Progenitor cell of endocrine pancreas (in vitro differentiated cells): Measurements from ENCODE around the gene USH1C. TPM values are rescaled to one million over a fixed set of nuclear protein-coding genes. Genes with fewer than 3 reads are reported as not detected.
A peak's percentile ranks its signal among the peaks of the same experiment; 100 is the strongest.

Experiments used
- DNase-seq: peaks from one replicate; pipeline ENCODE4 v3.0.0; 2021; ENCODE audit warnings: low spot score; ENCODE audit not compliant: unreplicated experiment
- H3K27ac Mint-ChIP-seq: 2 replicates; pipeline ENCODE4 v1.8.0; 2021; ENCODE audit warnings: mild to moderate bottlenecking, moderate library complexity, mixed read lengths
- H3K27me3 Mint-ChIP-seq: 2 replicates; pipeline ENCODE4 v1.8.0; 2021; ENCODE audit warnings: mixed read lengths
- H3K36me3 Mint-ChIP-seq: 2 replicates; pipeline ENCODE4 v1.8.0; 2022; ENCODE audit warnings: mixed read lengths; ENCODE audit not compliant: insufficient read depth
- H3K4me1 Mint-ChIP-seq: 2 replicates; pipeline ENCODE4 v1.8.0; 2021; ENCODE audit warnings: low read depth, mixed read lengths
- H3K4me3 Mint-ChIP-seq: 2 replicates; pipeline ENCODE4 v1.8.0; 2021; ENCODE audit warnings: low read depth, mild to moderate bottlenecking, moderate library complexity, mixed read lengths
- H3K9me3 Mint-ChIP-seq: 2 replicates; pipeline ENCODE4 v1.8.0; 2021; ENCODE audit warnings: low read depth, mixed read lengths
- total RNA-seq: library from RNA; stranded (reverse); gene quantifications from 2 replicates; pipeline ENCODE4 v1.2.1, GENCODE V29; 2021
- TF ChIP-seq, protein P1 (sequence below): fragments of 200-600 bp; sonication (generic); IDR thresholded peaks from one replicate; pipeline ENCODE4 v1.5.0; 2021; ENCODE audit warnings: antibody characterized with exemption, mild to moderate bottlenecking; ENCODE audit not compliant: unreplicated experiment

USH1C gene
- total RNA-seq, 1 donor from 2014 or later: 15.8 TPM

GRCh38 chr11:17568944-17569343 is 24.7 kb upstream of the USH1C start:
- H3K4me1 Mint-ChIP-seq: no peaks in the 10 kb centered on the region
- no peaks in the 10 kb centered on the region for H3K36me3 Mint-ChIP-seq
- H3K9me3 Mint-ChIP-seq: no peaks in the 10 kb centered on the region
- peaks cover 37% of the 10 kb centered on the region for H3K27me3 Mint-ChIP-seq
- no peak overlapping the region for H3K4me3 Mint-ChIP-seq
- DNase-seq: no peak
- TF ChIP-seq, protein P1, sequence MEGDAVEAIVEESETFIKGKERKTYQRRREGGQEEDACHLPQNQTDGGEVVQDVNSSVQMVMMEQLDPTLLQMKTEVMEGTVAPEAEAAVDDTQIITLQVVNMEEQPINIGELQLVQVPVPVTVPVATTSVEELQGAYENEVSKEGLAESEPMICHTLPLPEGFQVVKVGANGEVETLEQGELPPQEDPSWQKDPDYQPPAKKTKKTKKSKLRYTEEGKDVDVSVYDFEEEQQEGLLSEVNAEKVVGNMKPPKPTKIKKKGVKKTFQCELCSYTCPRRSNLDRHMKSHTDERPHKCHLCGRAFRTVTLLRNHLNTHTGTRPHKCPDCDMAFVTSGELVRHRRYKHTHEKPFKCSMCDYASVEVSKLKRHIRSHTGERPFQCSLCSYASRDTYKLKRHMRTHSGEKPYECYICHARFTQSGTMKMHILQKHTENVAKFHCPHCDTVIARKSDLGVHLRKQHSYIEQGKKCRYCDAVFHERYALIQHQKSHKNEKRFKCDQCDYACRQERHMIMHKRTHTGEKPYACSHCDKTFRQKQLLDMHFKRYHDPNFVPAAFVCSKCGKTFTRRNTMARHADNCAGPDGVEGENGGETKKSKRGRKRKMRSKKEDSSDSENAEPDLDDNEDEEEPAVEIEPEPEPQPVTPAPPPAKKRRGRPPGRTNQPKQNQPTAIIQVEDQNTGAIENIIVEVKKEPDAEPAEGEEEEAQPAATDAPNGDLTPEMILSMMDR: no peak
- no peak overlapping the region for H3K27ac Mint-ChIP-seq

DNA sequence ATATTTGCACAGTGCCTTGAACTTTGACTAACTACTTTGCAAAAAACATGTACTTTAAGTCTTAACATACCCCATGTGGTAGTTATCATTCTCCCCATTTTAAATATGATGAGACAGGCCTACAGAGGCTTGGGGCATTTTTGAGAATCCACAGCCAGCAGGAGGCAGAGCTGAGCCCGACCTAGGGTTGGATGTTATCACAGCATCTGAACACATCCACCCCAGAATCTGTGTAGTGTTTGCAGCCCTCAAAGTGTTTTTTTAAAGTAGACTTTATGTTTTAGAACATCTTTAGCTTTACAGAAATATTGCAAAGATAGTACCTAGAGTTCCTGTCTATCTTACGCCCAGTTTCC is 20.4 kb upstream of the USH1C start:
- peaks cover 21% of the 10 kb centered on the region for H3K27me3 Mint-ChIP-seq
- H3K9me3 Mint-ChIP-seq: no peaks in the 10 kb centered on the region
- H3K4me1 Mint-ChIP-seq: no peaks in the 10 kb centered on the region
- TF ChIP-seq, protein P1: peak; percentile 25
- no peak for DNase-seq
- no peaks in the 10 kb centered on the region for H3K36me3 Mint-ChIP-seq
- no peak overlapping the region for H3K27ac Mint-ChIP-seq
- no peak overlapping the region for H3K4me3 Mint-ChIP-seq

- Mint-ChIP-seq H3K4me3 (no peak overlapping the region), H3K9me3 (no peaks in the 10 kb centered on the region), H3K27me3 (peaks cover 16% of the 10 kb centered on the region), H3K4me1 (no peaks in the 10 kb centered on the region), H3K27ac (no peak overlapping the region), H3K36me3 (no peaks in the 10 kb centered on the region)
- DNase-seq: no peak
- TF ChIP-seq, protein P1: no peak
Observed at GRCh38 chr11:17563961-17564686, 19.9 kb upstream of the USH1C start.

GRCh38 chr11:17563231-17563646 is 19.0 kb upstream of the USH1C start:
- DNase-seq: no peak
- Mint-ChIP-seq H3K9me3 (no peaks in the 10 kb centered on the region), H3K27me3 (peaks cover 19% of the 10 kb centered on the region), H3K4me3 (no peak overlapping the region), H3K4me1 (no peaks in the 10 kb centered on the region), H3K36me3 (no peaks in the 10 kb centered on the region), H3K27ac (no peak overlapping the region)
- TF ChIP-seq, protein P1: no peak

- no peak overlapping the region for H3K27ac Mint-ChIP-seq
- H3K4me1 Mint-ChIP-seq: no peaks in the 10 kb centered on the region
- H3K36me3 Mint-ChIP-seq: no peaks in the 10 kb centered on the region
- no peaks in the 10 kb centered on the region for H3K9me3 Mint-ChIP-seq
- peaks cover 25% of the 10 kb centered on the region for H3K27me3 Mint-ChIP-seq
- TF ChIP-seq, protein P1: no peak
- no peak overlapping the region for H3K4me3 Mint-ChIP-seq
- no peak for DNase-seq
Observed at GRCh38 chr11:17561526-17561925, 17.3 kb upstream of the USH1C start.
